GM23338 (cell line): Measurements from ENCODE around the gene GMPR. TPM values are rescaled to one million over a fixed set of nuclear protein-coding genes. Genes with fewer than 3 reads are reported as not detected.

Experiments used
- ATAC-seq: fragments of 200-7000 bp; cut with Tn5 transposase; 3 replicates; pipeline ENCODE4 v1.9.1; 2020
- DNase-seq: peaks from one replicate; pipeline ENCODE4 v3.0.0-alpha.2; 2015; ENCODE audit warnings: low spot score
- H2AFZ ChIP-seq: fragments of 200-600 bp; sonication (generic); 2 replicates; pipeline ENCODE4 v1.8.0; 2016; ENCODE audit warnings: antibody characterized with exemption, mild to moderate bottlenecking, moderate library complexity
- H3F3A ChIP-seq: fragments of 200-600 bp; sonication (generic); replicated peaks from 2 replicates; pipeline ENCODE4 v1.8.0; 2017; ENCODE audit warnings: antibody characterized with exemption, mixed run types, low read depth
- H3K27ac ChIP-seq: fragments of 200-600 bp; sonication (generic); 2 replicates; pipeline ENCODE4 v1.6.1; 2016; ENCODE audit warnings: low read depth
- H3K27me3 ChIP-seq: fragments of 200-600 bp; sonication (generic); 2 replicates; pipeline ENCODE4 v1.8.0; 2016; ENCODE audit warnings: mild to moderate bottlenecking, mixed run types, moderate library complexity; ENCODE audit not compliant: insufficient read depth
- H3K36me3 ChIP-seq: fragments of 200-600 bp; sonication (generic); 2 replicates; pipeline ENCODE4 v1.8.0; 2016; ENCODE audit warnings: mild to moderate bottlenecking; ENCODE audit not compliant: insufficient read depth
- H3K4me1 ChIP-seq: fragments of 200-600 bp; sonication (generic); 2 replicates; pipeline ENCODE4 v1.8.0; 2016; ENCODE audit warnings: mild to moderate bottlenecking, moderate library complexity; ENCODE audit not compliant: insufficient read depth
- H3K4me2 ChIP-seq: fragments of 200-600 bp; sonication (generic); 2 replicates; pipeline ENCODE4 v1.7.1; 2017; ENCODE audit warnings: mixed run types
- H3K4me3 ChIP-seq: fragments of 200-600 bp; sonication (generic); 2 replicates; pipeline ENCODE4 v1.6.1; 2016; ENCODE audit warnings: mixed run types
- H3K79me2 ChIP-seq: fragments of 200-600 bp; sonication (generic); replicated peaks from 2 replicates; pipeline ENCODE4 v1.8.0; 2017; ENCODE audit warnings: mild to moderate bottlenecking; ENCODE audit not compliant: insufficient read depth
- H3K9me2 ChIP-seq: fragments of 200-600 bp; sonication (generic); 2 replicates; pipeline ENCODE4 v1.8.0; 2017; ENCODE audit not compliant: insufficient read depth
- H4K20me1 ChIP-seq: fragments of 200-600 bp; sonication (generic); replicated peaks from 2 replicates; pipeline ENCODE4 v1.8.0; 2017; ENCODE audit warnings: mild to moderate bottlenecking; ENCODE audit not compliant: insufficient read depth
- H3K27ac Mint-ChIP-seq: 2 replicates; pipeline ENCODE4 v1.8.0; 2020; ENCODE audit warnings: inconsistent platforms, mild to moderate bottlenecking, moderate library complexity, mixed read lengths
- H3K27me3 Mint-ChIP-seq: 3 replicates; pipeline ENCODE4 v1.8.0; 2022; ENCODE audit warnings: low read depth, mild to moderate bottlenecking, moderate library complexity, mixed read lengths, inconsistent platforms; ENCODE audit not compliant: insufficient read depth, poor library complexity
- H3K36me3 Mint-ChIP-seq: 3 replicates; pipeline ENCODE4 v1.8.0; 2021; ENCODE audit warnings: low read depth, mild to moderate bottlenecking, inconsistent platforms, moderate library complexity, mixed read lengths
- H3K4me1 Mint-ChIP-seq: 3 replicates; pipeline ENCODE4 v1.8.0; 2020; ENCODE audit warnings: mild to moderate bottlenecking, inconsistent platforms, mixed read lengths
- H3K4me3 Mint-ChIP-seq: 3 replicates; pipeline ENCODE4 v1.8.0; 2021; ENCODE audit warnings: moderate library complexity, mild to moderate bottlenecking, inconsistent platforms, mixed read lengths
- H3K9me3 Mint-ChIP-seq: 3 replicates; pipeline ENCODE4 v1.8.0; 2020; ENCODE audit warnings: moderate library complexity, mild to moderate bottlenecking, inconsistent platforms, mixed read lengths
- CREB1 ChIP-seq: fragments of 250-450 bp; sonication (Bioruptor Pico); IDR thresholded peaks from 2 replicates; pipeline ENCODE4 v1.5.0; 2020; ENCODE audit warnings: low read depth, mild to moderate bottlenecking, moderate library complexity
- EZH2 ChIP-seq: fragments of 200-600 bp; sonication (generic); IDR thresholded peaks from one replicate; pipeline ENCODE4 v1.8.0; 2017; ENCODE audit warnings: antibody characterized with exemption, mild to moderate bottlenecking, low read depth; ENCODE audit not compliant: unreplicated experiment
- EZH2phosphoT487 ChIP-seq: fragments of 200-600 bp; sonication (generic); IDR thresholded peaks from one replicate; pipeline ENCODE4 v1.8.1; 2018; ENCODE audit warnings: antibody characterized with exemption; ENCODE audit not compliant: unreplicated experiment
- JUNB ChIP-seq: IDR thresholded peaks from one replicate; pipeline ENCODE4 v1.6.1; 2016; ENCODE audit warnings: antibody characterized with exemption; ENCODE audit not compliant: unreplicated experiment
- NANOG ChIP-seq: IDR thresholded peaks from 2 replicates; pipeline ENCODE4 v1.6.1; 2016; ENCODE audit warnings: antibody characterized with exemption, borderline replicate concordance
- POLR2AphosphoS5 ChIP-seq: IDR thresholded peaks from 2 replicates; pipeline ENCODE4 v1.6.1; 2016; ENCODE audit warnings: antibody characterized with exemption, low read depth
- STAT1 ChIP-seq: IDR thresholded peaks from one replicate; pipeline ENCODE4 v1.6.1; 2016; ENCODE audit warnings: antibody characterized with exemption; ENCODE audit not compliant: unreplicated experiment
- ZNF114 ChIP-seq: fragments of 250-450 bp; sonication (Bioruptor Pico); IDR thresholded peaks from 2 replicates; pipeline ENCODE4 v1.5.0; 2020; ENCODE audit warnings: mild to moderate bottlenecking, moderate library complexity
- ZNF331 ChIP-seq: fragments of 250-450 bp; sonication (Bioruptor Pico); IDR thresholded peaks from 2 replicates; pipeline ENCODE4 v1.5.0; 2020; ENCODE audit warnings: low read depth, mild to moderate bottlenecking, moderate library complexity
- polyA plus RNA-seq: library from polyadenylated mRNA; unstranded; fragments of >200 nt; fragmentation: Nextera tagmentation; extraction: Ambion mirVana; gene quantifications from 2 replicates; pipeline ENCODE4 v1.2.1, GENCODE V29; 2016
- total RNA-seq: library from RNA; depleted of rRNA; stranded (reverse); fragments of >200 nt; shearing (Covaris generic); gene quantifications from 2 replicates; pipeline ENCODE4 v1.2.3, GENCODE V29; 2014
- TF ChIP-seq, protein P1 (sequence below): fragments of 250-450 bp; sonication (Bioruptor Pico); IDR thresholded peaks from 2 replicates; pipeline ENCODE4 v1.5.0; 2020; ENCODE audit warnings: mild to moderate bottlenecking, moderate library complexity
- TF ChIP-seq, protein P2 (sequence below): IDR thresholded peaks from 2 replicates; pipeline ENCODE4 v1.6.1; 2016; ENCODE audit warnings: antibody characterized with exemption
- TF ChIP-seq, protein P3 (sequence below), 2 experiments: fragments of 200-600 bp in 1 of 2; sonication (generic) in 1 of 2; conservative IDR thresholded peaks; 2 replicates each; pipeline versions ENCODE4 v1.5.1 to v1.6.1; 2016 to 2017; ENCODE audit warnings: antibody characterized with exemption in 2 of 2, low read depth in 2 of 2, mild to moderate bottlenecking in 2 of 2, moderate library complexity in 1 of 2
- TF ChIP-seq, protein P4 (sequence below): IDR thresholded peaks from one replicate; pipeline ENCODE4 v1.6.1; 2018; ENCODE audit warnings: antibody characterized with exemption; ENCODE audit not compliant: unreplicated experiment

Gene GMPR
- total and polyA plus RNA-seq, 2 experiments from 2014 or later = 0.23 to 0.35 TPM

DNA sequence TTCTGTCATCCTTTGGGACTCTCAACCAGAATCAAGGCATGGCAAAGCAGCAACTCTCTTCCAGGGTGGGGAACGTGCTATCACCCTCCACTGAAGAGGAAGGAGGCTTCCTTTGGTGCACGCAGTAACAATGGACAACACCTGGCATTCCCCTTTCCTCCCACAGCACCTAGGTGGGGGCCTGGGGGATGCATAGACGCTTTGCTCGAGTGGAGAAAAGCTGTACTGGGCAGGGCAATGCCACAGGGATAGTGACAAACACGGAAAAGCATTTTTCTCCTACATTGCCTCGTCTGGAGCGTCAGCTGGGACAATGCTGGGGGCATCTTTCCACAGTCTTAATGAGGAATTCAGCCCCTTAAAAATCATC, 82.9 kb downstream of the GMPR start:
- DNase-seq (no peak), ATAC-seq (no peak)
- Histone ChIP-seq H3K4me2 (no peak overlapping the region), H4K20me1 (no peaks in the 10 kb centered on the region), H3K4me3 (no peak overlapping the region), H3K27me3 (no peaks in the 10 kb centered on the region), H3F3A (no peaks in the 10 kb centered on the region), H3K27ac (no peak overlapping the region), H3K4me1 (peaks cover 12% of the 10 kb centered on the region; the same call in 1 of the 2 replicates), H3K36me3 (no peaks in the 10 kb centered on the region), H2AFZ (no peak overlapping the region), H3K79me2 (no peaks in the 10 kb centered on the region), H3K9me2 (no peaks in the 10 kb centered on the region)
- no peak overlapping the region for H3K27ac Mint-ChIP-seq
- H3K27me3 Mint-ChIP-seq = peaks cover 8% of the 10 kb centered on the region
- H3K9me3 Mint-ChIP-seq = no peaks in the 10 kb centered on the region; the same call in 2 of the 3 replicates
- peaks cover 39% of the 10 kb centered on the region for H3K4me1 Mint-ChIP-seq
- no peaks in the 10 kb centered on the region; the same call in 2 of the 3 replicates for H3K36me3 Mint-ChIP-seq
- H3K4me3 Mint-ChIP-seq = no peak overlapping the region
- no peak for TF ChIP-seq EZH2
- no peak for TF ChIP-seq NANOG
- no peak for TF ChIP-seq EZH2phosphoT487
- TF ChIP-seq ZNF331 (CRISPR knock-in tag) = no peak
- TF ChIP-seq STAT1 = no peak
- no peak for TF ChIP-seq ZNF114 (CRISPR knock-in tag)
- no peak for TF ChIP-seq POLR2AphosphoS5
- TF ChIP-seq, protein P1, sequence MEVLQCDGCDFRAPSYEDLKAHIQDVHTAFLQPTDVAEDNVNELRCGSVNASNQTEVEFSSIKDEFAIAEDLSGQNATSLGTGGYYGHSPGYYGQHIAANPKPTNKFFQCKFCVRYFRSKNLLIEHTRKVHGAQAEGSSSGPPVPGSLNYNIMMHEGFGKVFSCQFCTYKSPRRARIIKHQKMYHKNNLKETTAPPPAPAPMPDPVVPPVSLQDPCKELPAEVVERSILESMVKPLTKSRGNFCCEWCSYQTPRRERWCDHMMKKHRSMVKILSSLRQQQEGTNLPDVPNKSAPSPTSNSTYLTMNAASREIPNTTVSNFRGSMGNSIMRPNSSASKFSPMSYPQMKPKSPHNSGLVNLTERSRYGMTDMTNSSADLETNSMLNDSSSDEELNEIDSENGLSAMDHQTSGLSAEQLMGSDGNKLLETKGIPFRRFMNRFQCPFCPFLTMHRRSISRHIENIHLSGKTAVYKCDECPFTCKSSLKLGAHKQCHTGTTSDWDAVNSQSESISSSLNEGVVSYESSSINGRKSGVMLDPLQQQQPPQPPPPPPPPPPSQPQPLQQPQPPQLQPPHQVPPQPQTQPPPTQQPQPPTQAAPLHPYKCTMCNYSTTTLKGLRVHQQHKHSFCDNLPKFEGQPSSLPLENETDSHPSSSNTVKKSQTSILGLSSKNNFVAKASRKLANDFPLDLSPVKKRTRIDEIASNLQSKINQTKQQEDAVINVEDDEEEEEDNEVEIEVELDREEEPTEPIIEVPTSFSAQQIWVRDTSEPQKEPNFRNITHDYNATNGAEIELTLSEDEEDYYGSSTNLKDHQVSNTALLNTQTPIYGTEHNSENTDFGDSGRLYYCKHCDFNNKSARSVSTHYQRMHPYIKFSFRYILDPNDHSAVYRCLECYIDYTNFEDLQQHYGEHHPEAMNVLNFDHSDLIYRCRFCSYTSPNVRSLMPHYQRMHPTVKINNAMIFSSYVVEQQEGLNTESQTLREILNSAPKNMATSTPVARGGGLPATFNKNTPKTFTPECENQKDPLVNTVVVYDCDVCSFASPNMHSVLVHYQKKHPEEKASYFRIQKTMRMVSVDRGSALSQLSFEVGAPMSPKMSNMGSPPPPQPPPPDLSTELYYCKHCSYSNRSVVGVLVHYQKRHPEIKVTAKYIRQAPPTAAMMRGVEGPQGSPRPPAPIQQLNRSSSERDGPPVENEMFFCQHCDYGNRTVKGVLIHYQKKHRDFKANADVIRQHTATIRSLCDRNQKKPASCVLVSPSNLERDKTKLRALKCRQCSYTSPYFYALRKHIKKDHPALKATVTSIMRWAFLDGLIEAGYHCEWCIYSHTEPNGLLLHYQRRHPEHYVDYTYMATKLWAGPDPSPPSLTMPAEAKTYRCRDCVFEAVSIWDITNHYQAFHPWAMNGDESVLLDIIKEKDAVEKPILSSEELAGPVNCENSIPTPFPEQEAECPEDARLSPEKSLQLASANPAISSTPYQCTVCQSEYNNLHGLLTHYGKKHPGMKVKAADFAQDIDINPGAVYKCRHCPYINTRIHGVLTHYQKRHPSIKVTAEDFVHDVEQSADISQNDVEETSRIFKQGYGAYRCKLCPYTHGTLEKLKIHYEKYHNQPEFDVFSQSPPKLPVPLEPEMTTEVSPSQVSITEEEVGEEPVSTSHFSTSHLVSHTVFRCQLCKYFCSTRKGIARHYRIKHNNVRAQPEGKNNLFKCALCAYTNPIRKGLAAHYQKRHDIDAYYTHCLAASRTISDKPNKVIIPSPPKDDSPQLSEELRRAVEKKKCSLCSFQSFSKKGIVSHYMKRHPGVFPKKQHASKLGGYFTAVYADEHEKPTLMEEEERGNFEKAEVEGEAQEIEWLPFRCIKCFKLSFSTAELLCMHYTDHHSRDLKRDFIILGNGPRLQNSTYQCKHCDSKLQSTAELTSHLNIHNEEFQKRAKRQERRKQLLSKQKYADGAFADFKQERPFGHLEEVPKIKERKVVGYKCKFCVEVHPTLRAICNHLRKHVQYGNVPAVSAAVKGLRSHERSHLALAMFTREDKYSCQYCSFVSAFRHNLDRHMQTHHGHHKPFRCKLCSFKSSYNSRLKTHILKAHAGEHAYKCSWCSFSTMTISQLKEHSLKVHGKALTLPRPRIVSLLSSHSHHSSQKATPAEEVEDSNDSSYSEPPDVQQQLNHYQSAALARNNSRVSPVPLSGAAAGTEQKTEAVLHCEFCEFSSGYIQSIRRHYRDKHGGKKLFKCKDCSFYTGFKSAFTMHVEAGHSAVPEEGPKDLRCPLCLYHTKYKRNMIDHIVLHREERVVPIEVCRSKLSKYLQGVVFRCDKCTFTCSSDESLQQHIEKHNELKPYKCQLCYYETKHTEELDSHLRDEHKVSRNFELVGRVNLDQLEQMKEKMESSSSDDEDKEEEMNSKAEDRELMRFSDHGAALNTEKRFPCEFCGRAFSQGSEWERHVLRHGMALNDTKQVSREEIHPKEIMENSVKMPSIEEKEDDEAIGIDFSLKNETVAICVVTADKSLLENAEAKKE (CRISPR knock-in tag) = no peak
- TF ChIP-seq, protein P2, sequence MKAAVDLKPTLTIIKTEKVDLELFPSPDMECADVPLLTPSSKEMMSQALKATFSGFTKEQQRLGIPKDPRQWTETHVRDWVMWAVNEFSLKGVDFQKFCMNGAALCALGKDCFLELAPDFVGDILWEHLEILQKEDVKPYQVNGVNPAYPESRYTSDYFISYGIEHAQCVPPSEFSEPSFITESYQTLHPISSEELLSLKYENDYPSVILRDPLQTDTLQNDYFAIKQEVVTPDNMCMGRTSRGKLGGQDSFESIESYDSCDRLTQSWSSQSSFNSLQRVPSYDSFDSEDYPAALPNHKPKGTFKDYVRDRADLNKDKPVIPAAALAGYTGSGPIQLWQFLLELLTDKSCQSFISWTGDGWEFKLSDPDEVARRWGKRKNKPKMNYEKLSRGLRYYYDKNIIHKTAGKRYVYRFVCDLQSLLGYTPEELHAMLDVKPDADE = no peak
- TF ChIP-seq, protein P3, sequence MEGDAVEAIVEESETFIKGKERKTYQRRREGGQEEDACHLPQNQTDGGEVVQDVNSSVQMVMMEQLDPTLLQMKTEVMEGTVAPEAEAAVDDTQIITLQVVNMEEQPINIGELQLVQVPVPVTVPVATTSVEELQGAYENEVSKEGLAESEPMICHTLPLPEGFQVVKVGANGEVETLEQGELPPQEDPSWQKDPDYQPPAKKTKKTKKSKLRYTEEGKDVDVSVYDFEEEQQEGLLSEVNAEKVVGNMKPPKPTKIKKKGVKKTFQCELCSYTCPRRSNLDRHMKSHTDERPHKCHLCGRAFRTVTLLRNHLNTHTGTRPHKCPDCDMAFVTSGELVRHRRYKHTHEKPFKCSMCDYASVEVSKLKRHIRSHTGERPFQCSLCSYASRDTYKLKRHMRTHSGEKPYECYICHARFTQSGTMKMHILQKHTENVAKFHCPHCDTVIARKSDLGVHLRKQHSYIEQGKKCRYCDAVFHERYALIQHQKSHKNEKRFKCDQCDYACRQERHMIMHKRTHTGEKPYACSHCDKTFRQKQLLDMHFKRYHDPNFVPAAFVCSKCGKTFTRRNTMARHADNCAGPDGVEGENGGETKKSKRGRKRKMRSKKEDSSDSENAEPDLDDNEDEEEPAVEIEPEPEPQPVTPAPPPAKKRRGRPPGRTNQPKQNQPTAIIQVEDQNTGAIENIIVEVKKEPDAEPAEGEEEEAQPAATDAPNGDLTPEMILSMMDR (conservative IDR thresholded peaks at IDR 0.05; ENCODE audit: low read depth in 2 of 2) = no peak
- no peak for TF ChIP-seq CREB1
- TF ChIP-seq, protein P4, sequence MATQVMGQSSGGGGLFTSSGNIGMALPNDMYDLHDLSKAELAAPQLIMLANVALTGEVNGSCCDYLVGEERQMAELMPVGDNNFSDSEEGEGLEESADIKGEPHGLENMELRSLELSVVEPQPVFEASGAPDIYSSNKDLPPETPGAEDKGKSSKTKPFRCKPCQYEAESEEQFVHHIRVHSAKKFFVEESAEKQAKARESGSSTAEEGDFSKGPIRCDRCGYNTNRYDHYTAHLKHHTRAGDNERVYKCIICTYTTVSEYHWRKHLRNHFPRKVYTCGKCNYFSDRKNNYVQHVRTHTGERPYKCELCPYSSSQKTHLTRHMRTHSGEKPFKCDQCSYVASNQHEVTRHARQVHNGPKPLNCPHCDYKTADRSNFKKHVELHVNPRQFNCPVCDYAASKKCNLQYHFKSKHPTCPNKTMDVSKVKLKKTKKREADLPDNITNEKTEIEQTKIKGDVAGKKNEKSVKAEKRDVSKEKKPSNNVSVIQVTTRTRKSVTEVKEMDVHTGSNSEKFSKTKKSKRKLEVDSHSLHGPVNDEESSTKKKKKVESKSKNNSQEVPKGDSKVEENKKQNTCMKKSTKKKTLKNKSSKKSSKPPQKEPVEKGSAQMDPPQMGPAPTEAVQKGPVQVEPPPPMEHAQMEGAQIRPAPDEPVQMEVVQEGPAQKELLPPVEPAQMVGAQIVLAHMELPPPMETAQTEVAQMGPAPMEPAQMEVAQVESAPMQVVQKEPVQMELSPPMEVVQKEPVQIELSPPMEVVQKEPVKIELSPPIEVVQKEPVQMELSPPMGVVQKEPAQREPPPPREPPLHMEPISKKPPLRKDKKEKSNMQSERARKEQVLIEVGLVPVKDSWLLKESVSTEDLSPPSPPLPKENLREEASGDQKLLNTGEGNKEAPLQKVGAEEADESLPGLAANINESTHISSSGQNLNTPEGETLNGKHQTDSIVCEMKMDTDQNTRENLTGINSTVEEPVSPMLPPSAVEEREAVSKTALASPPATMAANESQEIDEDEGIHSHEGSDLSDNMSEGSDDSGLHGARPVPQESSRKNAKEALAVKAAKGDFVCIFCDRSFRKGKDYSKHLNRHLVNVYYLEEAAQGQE = no peak
- no peak for TF ChIP-seq JUNB
